ENCODE data around the gene LDLR.

LDLR gene

GRCh38 chr19:11140896-11141295, 51.6 kb downstream of the LDLR start:
- ATAC-seq, result no peak

DNA sequence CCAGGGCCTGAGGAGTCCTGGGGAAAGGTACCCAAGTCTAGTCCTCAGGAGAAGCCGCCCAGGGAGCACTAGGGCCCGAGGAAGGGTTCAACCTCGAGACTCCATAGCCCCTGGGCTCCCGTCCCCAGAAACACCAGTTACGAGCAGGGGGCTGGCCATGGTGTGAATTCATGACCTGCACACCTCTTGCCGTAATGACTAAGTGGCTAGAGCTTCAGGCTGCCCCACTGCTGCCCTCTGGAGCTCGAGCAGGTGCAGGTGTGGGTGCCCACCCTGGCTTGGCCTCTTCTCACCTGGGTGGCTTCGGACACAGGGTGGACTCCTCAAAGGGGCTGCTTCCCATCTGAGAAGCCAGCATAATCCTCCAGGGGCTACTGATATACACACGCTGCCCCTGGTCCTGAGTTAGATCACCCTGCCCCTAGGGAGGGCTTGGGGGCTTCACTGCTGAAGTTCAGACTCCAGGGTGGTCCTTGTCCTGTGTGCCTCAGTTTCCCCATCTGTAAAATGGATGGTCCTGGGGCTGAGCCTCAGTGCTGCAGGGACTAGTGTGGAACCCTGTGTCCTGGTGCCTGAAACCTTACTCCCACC, 52.8 kb downstream of the LDLR start:
- ATAC-seq, result no peak; the same call in 2 of the 3 replicates
- TF ChIP-seq BACH2 (CRISPR knock-in tag; IDR thresholded peaks at IDR 0.05; ENCODE audit: borderline replicate concordance) (no peak), TSHZ2 (CRISPR knock-in tag; IDR thresholded peaks at IDR 0.05) (no peak), PATZ1 (CRISPR knock-in tag; IDR thresholded peaks at IDR 0.05; ENCODE audit: borderline replicate concordance) (no peak), ARNTL (CRISPR knock-in tag; IDR thresholded peaks at IDR 0.05; ENCODE audit: borderline replicate concordance, low read depth) (no peak)

More at GRCh38 chr19:11140896-11141295, 51.6 kb downstream of the LDLR start:
- TF ChIP-seq ZNF70 (CRISPR knock-in tag; IDR thresholded peaks at IDR 0.05) (no peak), TOX (CRISPR knock-in tag; IDR thresholded peaks at IDR 0.05; ENCODE audit: borderline replicate concordance) (no peak), RARB (CRISPR knock-in tag; IDR thresholded peaks at IDR 0.05) (no peak), TSHZ2 (CRISPR knock-in tag; IDR thresholded peaks at IDR 0.05) (no peak), PPARA (CRISPR knock-in tag; IDR thresholded peaks at IDR 0.05; ENCODE audit: borderline replicate concordance) (no peak), PATZ1 (CRISPR knock-in tag; IDR thresholded peaks at IDR 0.05; ENCODE audit: borderline replicate concordance) (no peak), SNAI2 (CRISPR knock-in tag; IDR thresholded peaks at IDR 0.05) (no peak), ZC3H10 (CRISPR knock-in tag; IDR thresholded peaks at IDR 0.05) (no peak), ISL1 (CRISPR knock-in tag; IDR thresholded peaks at IDR 0.05) (no peak), CREB5 (CRISPR knock-in tag; IDR thresholded peaks at IDR 0.05; ENCODE audit: low read depth) (no peak), POU6F1 (CRISPR knock-in tag; IDR thresholded peaks at IDR 0.05; ENCODE audit: borderline replicate concordance, low read depth) (no peak), CSRNP3 (CRISPR knock-in tag; IDR thresholded peaks at IDR 0.05) (no peak), GLIS3 (CRISPR knock-in tag; IDR thresholded peaks at IDR 0.05) (no peak), CSDC2 (CRISPR knock-in tag; IDR thresholded peaks at IDR 0.05) (no peak), ZFP30 (CRISPR knock-in tag; IDR thresholded peaks at IDR 0.05) (no peak), OSR1 (CRISPR knock-in tag; IDR thresholded peaks at IDR 0.05) (no peak), TCF4 (CRISPR knock-in tag; IDR thresholded peaks at IDR 0.05; ENCODE audit: borderline replicate concordance) (no peak), ZFP3 (CRISPR knock-in tag; IDR thresholded peaks at IDR 0.05) (no peak), ARNTL (CRISPR knock-in tag; IDR thresholded peaks at IDR 0.05; ENCODE audit: borderline replicate concordance, low read depth) (no peak)

Measured in SK-N-SH treated with all-trans-retinoic acid at 6 μM for 48 hours (cell line).